Liver (tissue), 9 donors: ENCODE results near the gene LRAT. TPM values are rescaled to one million over a fixed set of nuclear protein-coding genes. Genes with fewer than 3 reads are reported as not detected.

Source experiments
- DNase-seq: peaks from one replicate; pipeline ENCODE4 v3.0.0-alpha.2; 2017; ENCODE audit warnings: low spot score
- H3K27ac ChIP-seq, 2 donors: one replicate each; pipeline ENCODE4 v1.7.0; 2013; ENCODE audit warnings: inconsistent platforms in 2 of 2, low read length in 2 of 2, control low read depth in 1 of 2, low read depth in 1 of 2, mild to moderate bottlenecking in 1 of 2
- H3K27me3 ChIP-seq, 4 donors: one replicate each; pipeline versions ENCODE4 v1.6.1 to v1.7.0; 2013; ENCODE audit warnings: low read length in 3 of 4, inconsistent platforms in 1 of 4, mild to moderate bottlenecking in 1 of 4, moderate library complexity in 1 of 4; ENCODE audit not compliant: control insufficient read depth in 4 of 4, insufficient read depth in 4 of 4
- H3K36me3 ChIP-seq, 4 donors: one replicate each; pipeline versions ENCODE4 v1.6.1 to v1.7.0; 2013; ENCODE audit warnings: low read length in 3 of 4, mild to moderate bottlenecking in 3 of 4, low read depth in 1 of 4, moderate library complexity in 1 of 4; ENCODE audit not compliant: control insufficient read depth in 4 of 4, insufficient read depth in 3 of 4
- H3K4me1 ChIP-seq, 4 donors: one replicate each; pipeline versions ENCODE4 v1.6.1 to v1.7.0; 2013; ENCODE audit warnings: low read length in 3 of 4, mild to moderate bottlenecking in 3 of 4, moderate library complexity in 1 of 4; ENCODE audit not compliant: control insufficient read depth in 4 of 4, insufficient read depth in 4 of 4
- H3K4me3 ChIP-seq, 3 donors: one replicate each; pipeline versions ENCODE4 v1.6.1 to v1.7.0; 2013; ENCODE audit warnings: low read length in 3 of 3, control low read depth in 1 of 3, low read depth in 1 of 3, mild to moderate bottlenecking in 1 of 3
- H3K9ac ChIP-seq, 2 donors: one replicate each; pipeline ENCODE4 v1.7.0; 2013; ENCODE audit warnings: low read length in 2 of 2, mild to moderate bottlenecking in 2 of 2, moderate library complexity in 2 of 2, control low read depth in 1 of 2, low read depth in 1 of 2
- H3K9me3 ChIP-seq, 4 donors: one replicate each; pipeline versions ENCODE4 v1.6.1 to v1.7.0; 2013; ENCODE audit warnings: low read length in 3 of 4; ENCODE audit not compliant: control insufficient read depth in 4 of 4
- ATF3 ChIP-seq: IDR thresholded peaks from 2 replicates; pipeline ENCODE4 v1.6.1; 2016; ENCODE audit warnings: antibody characterized with exemption
- CTCF ChIP-seq: fragments of 150-350 bp; IDR thresholded peaks from 2 replicates; pipeline ENCODE4 v1.5.1; 2017; ENCODE audit warnings: improper control_type of control experiment, low read depth, low read length; ENCODE audit not compliant: missing input control
- EGR1 ChIP-seq, 2 donors: IDR thresholded peaks; 2 replicates each; pipeline ENCODE4 v1.6.1; 2016 to 2018; ENCODE audit warnings: antibody characterized with exemption in 2 of 2, low read depth in 2 of 2
- FOXA1 ChIP-seq: IDR thresholded peaks from 2 replicates; pipeline ENCODE4 v1.6.1; 2016; ENCODE audit warnings: antibody characterized with exemption
- GABPA ChIP-seq, 2 donors: IDR thresholded peaks in 1 of 2; conservative IDR thresholded peaks in 1 of 2; 2 replicates each; pipeline ENCODE4 v1.6.1; 2016; ENCODE audit warnings: antibody characterized with exemption in 2 of 2, mild to moderate bottlenecking in 1 of 2, moderate library complexity in 1 of 2
- HNF4A ChIP-seq, 2 donors: conservative IDR thresholded peaks; 2 replicates each; pipeline ENCODE4 v1.6.1; 2016; ENCODE audit warnings: antibody characterized with exemption in 2 of 2, mild to moderate bottlenecking in 2 of 2
- HNF4G ChIP-seq: IDR thresholded peaks from 2 replicates; pipeline ENCODE4 v1.6.1; 2016; ENCODE audit warnings: antibody characterized with exemption
- JUND ChIP-seq, 2 donors: IDR thresholded peaks; 2 replicates each; pipeline ENCODE4 v1.6.1; 2016; ENCODE audit warnings: antibody characterized with exemption in 2 of 2
- NR2F2 ChIP-seq: IDR thresholded peaks from 2 replicates; pipeline ENCODE4 v1.6.1; 2016; ENCODE audit warnings: antibody characterized with exemption
- RAD21 ChIP-seq, 2 donors: IDR thresholded peaks; 2 replicates each; pipeline ENCODE4 v1.6.1; 2016; ENCODE audit warnings: antibody characterized with exemption in 2 of 2, mild to moderate bottlenecking in 2 of 2
- RXRA ChIP-seq, 2 donors: IDR thresholded peaks; 2 replicates each; pipeline ENCODE4 v1.6.1; 2017 to 2018; ENCODE audit warnings: antibody characterized with exemption in 2 of 2, mild to moderate bottlenecking in 1 of 2
- SP1 ChIP-seq: IDR thresholded peaks from 2 replicates; pipeline ENCODE4 v1.6.1; 2018; ENCODE audit warnings: antibody characterized with exemption, mild to moderate bottlenecking
- TAF1 ChIP-seq: conservative IDR thresholded peaks from 2 replicates; pipeline ENCODE4 v1.6.1; 2016; ENCODE audit warnings: antibody characterized with exemption, mild to moderate bottlenecking
- YY1 ChIP-seq: IDR thresholded peaks from 2 replicates; pipeline ENCODE4 v1.6.1; 2016; ENCODE audit warnings: antibody characterized with exemption, mild to moderate bottlenecking
- WGBS: extraction: QIAGEN DNeasy Blood & Tissue Kit; methylation state at CpG from one replicate; pipeline ENCODE4 v1.1.7; 2013; 5-methylcytosine and 5-hydroxymethylcytosine counted together
- polyA plus RNA-seq, 2 donors: library from polyadenylated mRNA; stranded (reverse) in 1 of 2; unstranded in 1 of 2; fragments of 200-250 nt in 1 of 2; fragments of >200 nt in 1 of 2; fragmentation: Nextera tagmentation in 1 of 2; extraction: Ambion mirVana in 1 of 2; gene quantifications; one replicate each; pipeline versions ENCODE4 v1.2.1 to v1.2.3, GENCODE V29; 2013 to 2015
- total RNA-seq, 2 donors: library from RNA; depleted of rRNA; stranded (reverse); fragments of >200 nt; gene quantifications; one replicate each; pipeline ENCODE4 v1.2.3, GENCODE V29; 2014
- TF ChIP-seq, protein P1 (sequence below): IDR thresholded peaks from 2 replicates; pipeline ENCODE4 v1.6.1; 2016; ENCODE audit warnings: antibody characterized with exemption, mild to moderate bottlenecking
- TF ChIP-seq, protein P2 (sequence below): IDR thresholded peaks from 2 replicates; pipeline ENCODE4 v1.6.1; 2016; ENCODE audit warnings: antibody characterized with exemption
- TF ChIP-seq, protein P3 (sequence below): IDR thresholded peaks from 2 replicates; pipeline ENCODE4 v1.6.1; 2016; ENCODE audit warnings: antibody characterized with exemption
- donor health status: healthy.
- donor health status: healthy.
- donor health status: healthy.
- donor health status: healthy.
- donor health status: healthy.

LRAT gene
- total and polyA plus RNA-seq, 4 donors, result 1.0 to 6.3 (median 3.5) TPM

GRCh38 chr4:154757713-154758112 lies 13.9 kb downstream of the LRAT start (continued):
- TF ChIP-seq, protein P1, sequence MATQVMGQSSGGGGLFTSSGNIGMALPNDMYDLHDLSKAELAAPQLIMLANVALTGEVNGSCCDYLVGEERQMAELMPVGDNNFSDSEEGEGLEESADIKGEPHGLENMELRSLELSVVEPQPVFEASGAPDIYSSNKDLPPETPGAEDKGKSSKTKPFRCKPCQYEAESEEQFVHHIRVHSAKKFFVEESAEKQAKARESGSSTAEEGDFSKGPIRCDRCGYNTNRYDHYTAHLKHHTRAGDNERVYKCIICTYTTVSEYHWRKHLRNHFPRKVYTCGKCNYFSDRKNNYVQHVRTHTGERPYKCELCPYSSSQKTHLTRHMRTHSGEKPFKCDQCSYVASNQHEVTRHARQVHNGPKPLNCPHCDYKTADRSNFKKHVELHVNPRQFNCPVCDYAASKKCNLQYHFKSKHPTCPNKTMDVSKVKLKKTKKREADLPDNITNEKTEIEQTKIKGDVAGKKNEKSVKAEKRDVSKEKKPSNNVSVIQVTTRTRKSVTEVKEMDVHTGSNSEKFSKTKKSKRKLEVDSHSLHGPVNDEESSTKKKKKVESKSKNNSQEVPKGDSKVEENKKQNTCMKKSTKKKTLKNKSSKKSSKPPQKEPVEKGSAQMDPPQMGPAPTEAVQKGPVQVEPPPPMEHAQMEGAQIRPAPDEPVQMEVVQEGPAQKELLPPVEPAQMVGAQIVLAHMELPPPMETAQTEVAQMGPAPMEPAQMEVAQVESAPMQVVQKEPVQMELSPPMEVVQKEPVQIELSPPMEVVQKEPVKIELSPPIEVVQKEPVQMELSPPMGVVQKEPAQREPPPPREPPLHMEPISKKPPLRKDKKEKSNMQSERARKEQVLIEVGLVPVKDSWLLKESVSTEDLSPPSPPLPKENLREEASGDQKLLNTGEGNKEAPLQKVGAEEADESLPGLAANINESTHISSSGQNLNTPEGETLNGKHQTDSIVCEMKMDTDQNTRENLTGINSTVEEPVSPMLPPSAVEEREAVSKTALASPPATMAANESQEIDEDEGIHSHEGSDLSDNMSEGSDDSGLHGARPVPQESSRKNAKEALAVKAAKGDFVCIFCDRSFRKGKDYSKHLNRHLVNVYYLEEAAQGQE, result no peak
- no peak for TF ChIP-seq FOXA1

GRCh38 chr4:154760895-154761294 lies 17.1 kb downstream of the LRAT start:
- TF ChIP-seq, protein P1, result no peak
- TF ChIP-seq HNF4A (conservative IDR thresholded peaks at IDR 0.05), result no peak
- TF ChIP-seq FOXA1, result no peak
- TF ChIP-seq TAF1, result no peak
- no peak for TF ChIP-seq EGR1 (IDR thresholded peaks at IDR 0.05; ENCODE audit: low read depth in 2 of 2)
- TF ChIP-seq GABPA (IDR thresholded peaks at IDR 0.05 in 1 of 2, conservative IDR thresholded peaks at IDR 0.05 in 1 of 2), result no peak
- TF ChIP-seq, protein P2, sequence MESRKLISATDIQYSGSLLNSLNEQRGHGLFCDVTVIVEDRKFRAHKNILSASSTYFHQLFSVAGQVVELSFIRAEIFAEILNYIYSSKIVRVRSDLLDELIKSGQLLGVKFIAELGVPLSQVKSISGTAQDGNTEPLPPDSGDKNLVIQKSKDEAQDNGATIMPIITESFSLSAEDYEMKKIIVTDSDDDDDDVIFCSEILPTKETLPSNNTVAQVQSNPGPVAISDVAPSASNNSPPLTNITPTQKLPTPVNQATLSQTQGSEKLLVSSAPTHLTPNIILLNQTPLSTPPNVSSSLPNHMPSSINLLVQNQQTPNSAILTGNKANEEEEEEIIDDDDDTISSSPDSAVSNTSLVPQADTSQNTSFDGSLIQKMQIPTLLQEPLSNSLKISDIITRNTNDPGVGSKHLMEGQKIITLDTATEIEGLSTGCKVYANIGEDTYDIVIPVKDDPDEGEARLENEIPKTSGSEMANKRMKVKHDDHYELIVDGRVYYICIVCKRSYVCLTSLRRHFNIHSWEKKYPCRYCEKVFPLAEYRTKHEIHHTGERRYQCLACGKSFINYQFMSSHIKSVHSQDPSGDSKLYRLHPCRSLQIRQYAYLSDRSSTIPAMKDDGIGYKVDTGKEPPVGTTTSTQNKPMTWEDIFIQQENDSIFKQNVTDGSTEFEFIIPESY, result no peak
- TF ChIP-seq SP1, result no peak
- TF ChIP-seq HNF4G, result no peak
- TF ChIP-seq, protein P3, sequence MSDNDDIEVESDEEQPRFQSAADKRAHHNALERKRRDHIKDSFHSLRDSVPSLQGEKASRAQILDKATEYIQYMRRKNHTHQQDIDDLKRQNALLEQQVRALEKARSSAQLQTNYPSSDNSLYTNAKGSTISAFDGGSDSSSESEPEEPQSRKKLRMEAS, result no peak
- TF ChIP-seq RAD21 (IDR thresholded peaks at IDR 0.05), result no peak
- no peak for TF ChIP-seq JUND (IDR thresholded peaks at IDR 0.05)
- TF ChIP-seq YY1, result no peak
- no peak for TF ChIP-seq ATF3
- no peak for TF ChIP-seq RXRA (IDR thresholded peaks at IDR 0.05)
- TF ChIP-seq NR2F2, result no peak
- no peak for TF ChIP-seq CTCF
- Histone ChIP-seq H3K27me3 (peaks cover 0 to 3% (median 0%) of the 10 kb centered on the region in 4 donors), H3K4me1 (no peaks in the 10 kb centered on the region), H3K27ac (no peak overlapping the region), H3K9me3 (no peaks in the 10 kb centered on the region), H3K4me3 (no peak overlapping the region), H3K9ac (no peak overlapping the region), H3K36me3 (no peaks in the 10 kb centered on the region)
- WGBS, result 87% methylated on average over 2 of the region's 2 CpGs
- no peak for DNase-seq
